GM18873 (cell line): ENCODE measurements around the gene GNAS.
"Not testable (repeated sequence)": the region's sequence is repeated elsewhere in the genome, so short reads cannot be mapped to it uniquely, and the experiment has no call there.

ENCODE experiments used
- ATAC-seq: cut with Tn5 transposase; IDR thresholded peaks from one replicate; pipeline ENCODE4 v1.9.1; 2021; ENCODE audit warnings: mild to moderate bottlenecking, moderate library complexity, moderate number of reproducible peaks; ENCODE audit not compliant: unreplicated experiment, low FRiP score

GNAS gene

GRCh38 chr20:58826271-58826670 is 26.2 kb upstream of the GNAS start:
- no peak for ATAC-seq

- no peak for ATAC-seq
Observed at GRCh38 chr20:58828136-58828535, 24.4 kb upstream of the GNAS start.

- not testable (repeated sequence) for ATAC-seq
Observed at GRCh38 chr20:58828804-58829203, 23.7 kb upstream of the GNAS start.

GRCh38 chr20:58829531-58829941 is 23.0 kb upstream of the GNAS start:
- no peak for ATAC-seq

GRCh38 chr20:58832457-58832856 is 20.1 kb upstream of the GNAS start:
- ATAC-seq = no peak

GRCh38 chr20:58833921-58834320 is 18.6 kb upstream of the GNAS start:
- no peak for ATAC-seq

- no peak for ATAC-seq
Observed at GRCh38 chr20:58835231-58835630, 17.3 kb upstream of the GNAS start.

GRCh38 chr20:58836616-58837204 is 15.8 kb upstream of the GNAS start:
- ATAC-seq = no peak

- no peak for ATAC-seq
Observed at GRCh38 chr20:58837717-58838116, 14.8 kb upstream of the GNAS start.

GRCh38 chr20:58838174-58838573 is 14.3 kb upstream of the GNAS start:
- ATAC-seq = no peak

GRCh38 chr20:58839474-58839874 is 13.0 kb upstream of the GNAS start:
- no peak for ATAC-seq

- ATAC-seq = no peak
Observed at GRCh38 chr20:58839991-58840747, 12.3 kb upstream of the GNAS start.

GRCh38 chr20:58840816-58841538 is 11.5 kb upstream of the GNAS start:
- no peak for ATAC-seq

GRCh38 chr20:58841539-58842264 is 10.8 kb upstream of the GNAS start:
- no peak for ATAC-seq

- no peak for ATAC-seq
Observed at GRCh38 chr20:58842276-58842675, 10.2 kb upstream of the GNAS start.

GRCh38 chr20:58843128-58843556 is 9.4 kb upstream of the GNAS start:
- no peak for ATAC-seq

- no peak for ATAC-seq
Observed at GRCh38 chr20:58845706-58846105, 6.8 kb upstream of the GNAS start.

- ATAC-seq = no peak
Observed at GRCh38 chr20:58847463-58847862, 5.1 kb upstream of the GNAS start.

GRCh38 chr20:58850693-58851174 is 1.8 kb upstream of the GNAS start, which contains the start of gene GNAS-AS1:
GNAS-AS1 (minus strand) TSS chr20:58850902.
- ATAC-seq = peak; percentile 66

GRCh38 chr20:58851221-58851968 is 1.1 kb upstream of the GNAS start:
- no peak for ATAC-seq
